ENCODE measurements around the gene XDH.

XDH gene

GRCh38 chr2:31286961-31287550, 127.5 kb downstream of the XDH start:
- H3K4me1 ChIP-seq (ENCODE audit: insufficient read depth, low read length) = no peaks in the 10 kb centered on the region
- H3K79me2 ChIP-seq (ENCODE audit: insufficient read depth, low read length) = no peaks in the 10 kb centered on the region
- DNase-seq = no peak
- TF ChIP-seq CTCF (IDR thresholded peaks at IDR 0.05; ENCODE audit: borderline replicate concordance, extremely low read depth, low read length, poor library complexity, severe bottlenecking) (no peak), EZH2 (IDR thresholded peaks at IDR 0.05; ENCODE audit: borderline replicate concordance, low read depth, low read length, severe bottlenecking) (no peak)
- no peaks in the 10 kb centered on the region for H3K9me3 ChIP-seq (ENCODE audit: insufficient read depth, low read length, severe bottlenecking)
- no peaks in the 10 kb centered on the region for H4K20me1 ChIP-seq (ENCODE audit: insufficient read depth, low read length)
- H3K4me3 ChIP-seq (ENCODE audit: low read depth in 1 of 2, low read length in 2 of 2) = no peak overlapping the region
- H2AFZ ChIP-seq (ENCODE audit: low read depth, low read length) = no peak overlapping the region
- no peak overlapping the region for H3K9ac ChIP-seq (ENCODE audit: low read depth, low read length)
- H3K4me2 ChIP-seq (ENCODE audit: insufficient read depth, low read length) = no peak overlapping the region
- H3K36me3 ChIP-seq (ENCODE audit: insufficient read depth, low read length) = no peaks in the 10 kb centered on the region
- no peak for ATAC-seq (ENCODE audit: insufficient read depth, low read depth)
- no peaks in the 10 kb centered on the region for H3K27me3 ChIP-seq (ENCODE audit: insufficient read depth, low read length, poor library complexity)
- H3K27ac ChIP-seq (ENCODE audit: low read length) = no peak overlapping the region

GRCh38 chr2:31286230-31286629, 128.3 kb downstream of the XDH start:
- ATAC-seq (ENCODE audit: insufficient read depth, low read depth) = no peak
- Histone ChIP-seq H3K4me2 (ENCODE audit: insufficient read depth, low read length) (no peak overlapping the region), H2AFZ (ENCODE audit: low read depth, low read length) (no peak overlapping the region), H4K20me1 (ENCODE audit: insufficient read depth, low read length) (no peaks in the 10 kb centered on the region), H3K4me1 (ENCODE audit: insufficient read depth, low read length) (no peaks in the 10 kb centered on the region), H3K27me3 (ENCODE audit: insufficient read depth, low read length, poor library complexity) (no peaks in the 10 kb centered on the region), H3K9ac (ENCODE audit: low read depth, low read length) (no peak overlapping the region), H3K36me3 (ENCODE audit: insufficient read depth, low read length) (no peaks in the 10 kb centered on the region), H3K27ac (ENCODE audit: low read length) (no peak overlapping the region), H3K79me2 (ENCODE audit: insufficient read depth, low read length) (no peaks in the 10 kb centered on the region), H3K4me3 (ENCODE audit: low read depth in 1 of 2, low read length in 2 of 2) (no peak overlapping the region), H3K9me3 (ENCODE audit: insufficient read depth, low read length, severe bottlenecking) (no peaks in the 10 kb centered on the region)
- no peak for TF ChIP-seq CTCF (IDR thresholded peaks at IDR 0.05; ENCODE audit: borderline replicate concordance, extremely low read depth, low read length, poor library complexity, severe bottlenecking)
- no peak for TF ChIP-seq EZH2 (IDR thresholded peaks at IDR 0.05; ENCODE audit: borderline replicate concordance, low read depth, low read length, severe bottlenecking)
- no peak for DNase-seq

Data from DND-41 (cell line).